Mesenchymal stem cell (in vitro differentiated cells and primary cell): ENCODE data around the gene TNFRSF11A.

ENCODE experiments used
- DNase-seq: peaks from one replicate; pipeline ENCODE4 v3.0.0-alpha.2; 2013
- H2AFZ ChIP-seq: one replicate; pipeline ENCODE4 v1.6.1; 2013; ENCODE audit warnings: low read depth, mild to moderate bottlenecking, control low read depth, inconsistent platforms, low read length, moderate library complexity
- H2AK5ac ChIP-seq: 2 replicates; pipeline ENCODE4 v1.6.1; 2013; ENCODE audit warnings: low read length, moderate library complexity, mild to moderate bottlenecking, inconsistent platforms; ENCODE audit not compliant: severe bottlenecking
- H2BK120ac ChIP-seq: one replicate; pipeline ENCODE4 v1.6.1; 2013; ENCODE audit warnings: low read depth, mild to moderate bottlenecking, inconsistent platforms, low read length, moderate library complexity
- H2BK12ac ChIP-seq, 2 experiments: one replicate each; pipeline ENCODE4 v1.6.1; 2013; ENCODE audit warnings: inconsistent platforms in 2 of 2, low read length in 2 of 2, mild to moderate bottlenecking in 2 of 2, moderate library complexity in 2 of 2, control low read depth in 1 of 2
- H2BK15ac ChIP-seq: one replicate; pipeline ENCODE4 v1.6.1; 2013; ENCODE audit warnings: mild to moderate bottlenecking, low read depth, inconsistent platforms; ENCODE audit not compliant: poor library complexity, severe bottlenecking
- H2BK5ac ChIP-seq: 2 replicates; pipeline ENCODE4 v1.6.1; 2013; ENCODE audit warnings: low read depth, mild to moderate bottlenecking, low read length, control low read depth, inconsistent platforms; ENCODE audit not compliant: poor library complexity, severe bottlenecking
- H3K14ac ChIP-seq, 2 experiments: one replicate each; pipeline ENCODE4 v1.6.1; 2013; ENCODE audit warnings: inconsistent platforms in 2 of 2, low read length in 2 of 2, control low read depth in 1 of 2, mild to moderate bottlenecking in 1 of 2, moderate library complexity in 1 of 2
- H3K18ac ChIP-seq, 2 experiments: one replicate each; pipeline ENCODE4 v1.6.1; 2013; ENCODE audit warnings: inconsistent platforms in 2 of 2, low read length in 2 of 2, control low read depth in 1 of 2, low read depth in 1 of 2, mild to moderate bottlenecking in 1 of 2
- H3K23ac ChIP-seq, 2 experiments: one replicate each; pipeline ENCODE4 v1.6.1; 2013; ENCODE audit warnings: inconsistent platforms in 2 of 2, low read length in 2 of 2, mild to moderate bottlenecking in 2 of 2, moderate library complexity in 2 of 2, control low read depth in 1 of 2
- H3K27ac ChIP-seq: 2 replicates; pipeline ENCODE4 v1.5.1; 2013; ENCODE audit warnings: mild to moderate bottlenecking, moderate library complexity, low read length, control low read depth, inconsistent platforms; ENCODE audit not compliant: poor library complexity, severe bottlenecking
- H3K27me3 ChIP-seq, 2 experiments: 2 replicates each; pipeline versions ENCODE4 v1.6.1 to v1.7.0; 2013; ENCODE audit warnings: low read length in 2 of 2, mild to moderate bottlenecking in 2 of 2, moderate library complexity in 2 of 2, control low read depth in 1 of 2, inconsistent platforms in 1 of 2; ENCODE audit not compliant: control insufficient read depth in 1 of 2, insufficient read depth in 1 of 2
- H3K36me3 ChIP-seq, 2 experiments: 2 replicates each; pipeline versions ENCODE4 v1.6.1 to v1.7.0; 2013; ENCODE audit warnings: low read length in 2 of 2, control low read depth in 1 of 2, inconsistent platforms in 1 of 2, low read depth in 1 of 2, mild to moderate bottlenecking in 1 of 2; ENCODE audit not compliant: insufficient read depth in 2 of 2, control insufficient read depth in 1 of 2
- H3K4ac ChIP-seq, 2 experiments: one replicate each; pipeline ENCODE4 v1.6.1; 2013; ENCODE audit warnings: inconsistent platforms in 2 of 2, low read length in 2 of 2, mild to moderate bottlenecking in 2 of 2, moderate library complexity in 2 of 2, control low read depth in 1 of 2, low read depth in 1 of 2
- H3K4me1 ChIP-seq: 2 replicates; pipeline ENCODE4 v1.6.1; 2013; ENCODE audit warnings: low read depth, low read length, control low read depth; ENCODE audit not compliant: control insufficient read depth, insufficient read depth
- H3K4me2 ChIP-seq: 2 replicates; pipeline ENCODE4 v1.6.1; 2013; ENCODE audit warnings: low read length, mild to moderate bottlenecking, inconsistent platforms; ENCODE audit not compliant: poor library complexity, severe bottlenecking
- H3K4me3 ChIP-seq, 2 experiments: 2 replicates each; pipeline versions ENCODE4 v1.5.1 to v1.7.0; 2013; ENCODE audit warnings: low read length in 2 of 2, mild to moderate bottlenecking in 2 of 2, control low read depth in 1 of 2, low read depth in 1 of 2; ENCODE audit not compliant: insufficient read depth in 1 of 2
- H3K79me1 ChIP-seq: replicated peaks from 2 replicates; pipeline ENCODE4 v1.6.1; 2013; ENCODE audit warnings: mild to moderate bottlenecking, control low read depth, low read length, inconsistent platforms; ENCODE audit not compliant: poor library complexity, severe bottlenecking
- H3K9ac ChIP-seq: 2 replicates; pipeline ENCODE4 v1.7.0; 2013; ENCODE audit warnings: mild to moderate bottlenecking, low read length, moderate library complexity
- H3K9me3 ChIP-seq: 2 replicates; pipeline ENCODE4 v1.7.0; 2013; ENCODE audit warnings: mild to moderate bottlenecking, low read length; ENCODE audit not compliant: control insufficient read depth
- H4K8ac ChIP-seq: one replicate; pipeline ENCODE4 v1.6.1; 2013; ENCODE audit warnings: inconsistent platforms, mild to moderate bottlenecking, low read length, moderate library complexity
- H4K91ac ChIP-seq: one replicate; pipeline ENCODE4 v1.6.1; 2013; ENCODE audit warnings: mild to moderate bottlenecking, low read length, inconsistent platforms
- WGBS: methylation state at CpG from one replicate; pipeline ENCODE4 v1.1.7; 2013; ENCODE audit warnings: mixed read lengths; 5-methylcytosine and 5-hydroxymethylcytosine counted together

The TNFRSF11A gene

GRCh38 chr18:62335494-62335893, 10.4 kb downstream of the TNFRSF11A start:
- H3K4ac ChIP-seq = no peak overlapping the region
- no peak overlapping the region for H2BK5ac ChIP-seq
- H3K18ac ChIP-seq = no peak overlapping the region
- H3K4me1 ChIP-seq = peaks cover 5% of the 10 kb centered on the region
- peaks cover 5 to 18% of the 10 kb centered on the region in 2 experiments for H3K27me3 ChIP-seq
- H2AFZ ChIP-seq = no peak overlapping the region
- H3K36me3 ChIP-seq = no peaks in the 10 kb centered on the region
- H4K91ac ChIP-seq = no peak overlapping the region
- H3K9ac ChIP-seq = no peak overlapping the region
- H3K79me1 ChIP-seq = no peaks in the 10 kb centered on the region
- no peak for DNase-seq
- H3K27ac ChIP-seq = no peak overlapping the region
- H3K14ac ChIP-seq = no peak overlapping the region
- H3K4me3 ChIP-seq = no peak overlapping the region
- no peaks in the 10 kb centered on the region for H3K9me3 ChIP-seq
- no peak overlapping the region for H2AK5ac ChIP-seq
- H3K23ac ChIP-seq = no peak overlapping the region
- WGBS = 89% methylated on average over 4 of the region's 5 CpGs
- H3K4me2 ChIP-seq = no peak overlapping the region
- no peak overlapping the region for H2BK15ac ChIP-seq
- H2BK120ac ChIP-seq = no peak overlapping the region
- H4K8ac ChIP-seq = no peak overlapping the region
- no peak overlapping the region for H2BK12ac ChIP-seq

- Histone ChIP-seq H3K4ac (no peak overlapping the region), H2AK5ac (no peak overlapping the region), H3K14ac (no peak overlapping the region), H2BK15ac (no peak overlapping the region), H2AFZ (no peak overlapping the region), H3K27me3 (peaks cover under 1 to 16% of the 10 kb centered on the region in 2 experiments), H3K4me2 (no peak overlapping the region), H3K36me3 (no peaks in the 10 kb centered on the region), H2BK12ac (no peak overlapping the region), H2BK5ac (no peak overlapping the region), H3K9me3 (no peaks in the 10 kb centered on the region), H2BK120ac (no peak overlapping the region), H3K9ac (no peak overlapping the region), H3K4me1 (peaks cover 5% of the 10 kb centered on the region), H3K4me3 (no peak overlapping the region), H3K79me1 (no peaks in the 10 kb centered on the region), H4K8ac (no peak overlapping the region), H3K27ac (no peak overlapping the region), H3K18ac (no peak overlapping the region), H4K91ac (no peak overlapping the region), H3K23ac (no peak overlapping the region)
- DNase-seq = no peak
- 86% methylated on average over 5 of the region's 5 CpGs for WGBS
These were observed 11.5 kb downstream of the TNFRSF11A start for GRCh38 chr18:62336618-62337017.

GRCh38 chr18:62337336-62337735, 12.2 kb downstream of the TNFRSF11A start:
- Histone ChIP-seq H2BK5ac (no peak overlapping the region), H2BK15ac (no peak overlapping the region), H3K4me1 (peaks cover 5% of the 10 kb centered on the region), H3K27me3 (peaks cover 0 to 12% of the 10 kb centered on the region in 2 experiments), H2AK5ac (no peak overlapping the region), H4K91ac (no peak overlapping the region), H3K27ac (no peak overlapping the region), H2AFZ (no peak overlapping the region), H3K4me3 (no peak overlapping the region), H2BK12ac (no peak overlapping the region), H3K14ac (no peak overlapping the region), H3K18ac (no peak overlapping the region), H4K8ac (no peak overlapping the region), H3K79me1 (no peaks in the 10 kb centered on the region), H3K9me3 (no peaks in the 10 kb centered on the region), H3K23ac (no peak overlapping the region), H2BK120ac (no peak overlapping the region), H3K4ac (no peak overlapping the region), H3K9ac (no peak overlapping the region), H3K4me2 (no peak overlapping the region), H3K36me3 (no peaks in the 10 kb centered on the region)
- no peak for DNase-seq
- 94% methylated on average over 7 of the region's 7 CpGs for WGBS

- no peak overlapping the region for H3K23ac ChIP-seq
- H3K18ac ChIP-seq = no peak overlapping the region
- H2BK5ac ChIP-seq = no peak overlapping the region
- H3K4ac ChIP-seq = no peak overlapping the region
- no peak overlapping the region for H2BK12ac ChIP-seq
- H3K4me1 ChIP-seq = peaks cover 5% of the 10 kb centered on the region
- H3K9me3 ChIP-seq = no peaks in the 10 kb centered on the region
- no peak overlapping the region for H3K4me2 ChIP-seq
- no peak overlapping the region for H3K27ac ChIP-seq
- H3K79me1 ChIP-seq = no peaks in the 10 kb centered on the region
- no peak overlapping the region for H3K4me3 ChIP-seq
- no peaks in the 10 kb centered on the region for H3K36me3 ChIP-seq
- no peak overlapping the region for H2BK120ac ChIP-seq
- WGBS = 55% methylated on average over 9 of the region's 10 CpGs
- no peak overlapping the region for H3K14ac ChIP-seq
- no peak for DNase-seq
- H4K91ac ChIP-seq = no peak overlapping the region
- H2BK15ac ChIP-seq = no peak overlapping the region
- H3K9ac ChIP-seq = no peak overlapping the region
- H2AK5ac ChIP-seq = no peak overlapping the region
- no peak overlapping the region for H2AFZ ChIP-seq
- H3K27me3 ChIP-seq = peaks cover 0 to 3% of the 10 kb centered on the region in 2 experiments
- H4K8ac ChIP-seq = no peak overlapping the region
These were observed 13.5 kb downstream of the TNFRSF11A start for GRCh38 chr18:62338446-62339105.
